Prostate gland (tissue), 2 donors: Measurements from ENCODE around the gene ICOS. TPM values are rescaled to one million over a fixed set of nuclear protein-coding genes. Genes with fewer than 3 reads are reported as not detected.

ENCODE experiments used
- DNase-seq: peaks from one replicate; pipeline ENCODE4 v3.0.0-alpha.2; 2019; ENCODE audit warnings: low spot score
- H3K27ac ChIP-seq, 2 donors: fragments of 200-600 bp; sonication (generic); 2 replicates each; pipeline ENCODE4 v1.5.1; 2017 to 2019
- H3K27me3 ChIP-seq: fragments of 200-600 bp; sonication (generic); replicated peaks from 2 replicates; pipeline ENCODE4 v1.5.1; 2019; ENCODE audit not compliant: insufficient read depth
- H3K36me3 ChIP-seq, 2 donors: fragments of 200-600 bp; sonication (generic); 1 replicate in 1 of 2; 2 replicates in 1 of 2; pipeline versions ENCODE4 v1.5.1 to v1.8.1; 2017 to 2019
- H3K4me1 ChIP-seq: fragments of 200-600 bp; sonication (generic); replicated peaks from 2 replicates; pipeline ENCODE4 v1.5.1; 2019
- H3K4me3 ChIP-seq, 2 donors: fragments of 200-600 bp; sonication (generic); 2 replicates each; pipeline ENCODE4 v1.5.1; 2017 to 2019
- H3K9me3 ChIP-seq: fragments of 200-600 bp; sonication (generic); 2 replicates; pipeline ENCODE4 v1.5.1; 2017
- POLR2A ChIP-seq: fragments of 450-650 bp; IDR thresholded peaks from one replicate; pipeline ENCODE4 v1.6.1; 2016; ENCODE audit warnings: antibody characterized with exemption, mild to moderate bottlenecking
- POLR2AphosphoS5 ChIP-seq: sonication (generic); formaldehyde crosslinking; IDR thresholded peaks from one replicate; pipeline ENCODE4 v1.6.1; 2017; ENCODE audit warnings: antibody characterized with exemption
- WGBS: methylation state at CpG from one replicate; pipeline ENCODE4 v1.1.5; 2018; 5-methylcytosine and 5-hydroxymethylcytosine counted together
- intact Hi-C: fragments of 100-400 bp; cut with DNase I; formaldehyde crosslinking; loops from one replicate; pipeline ENCODE4 v1.14.2; 2022
- total RNA-seq, 2 donors: library from RNA; depleted of rRNA; stranded (reverse); fragments of >200 nt; gene quantifications; one replicate each; pipeline ENCODE4 v1.1.0, GENCODE V29; 2016
- TF ChIP-seq, protein P1 (sequence below), 4 experiments: fragments of 200-600 bp in 2 of 4; fragments of 450-650 bp in 2 of 4; sonication (generic) in 2 of 4; IDR thresholded peaks; 1 replicate in 3 of 4; 2 replicates in 1 of 4; pipeline ENCODE4 v1.5.1; 2016 to 2019; ENCODE audit warnings: antibody characterized with exemption in 4 of 4, mild to moderate bottlenecking in 2 of 4, moderate library complexity in 2 of 4

ICOS gene
- total RNA-seq, 2 donors from 2014 or later: 0.09 TPM; not detected in 1

DNA sequence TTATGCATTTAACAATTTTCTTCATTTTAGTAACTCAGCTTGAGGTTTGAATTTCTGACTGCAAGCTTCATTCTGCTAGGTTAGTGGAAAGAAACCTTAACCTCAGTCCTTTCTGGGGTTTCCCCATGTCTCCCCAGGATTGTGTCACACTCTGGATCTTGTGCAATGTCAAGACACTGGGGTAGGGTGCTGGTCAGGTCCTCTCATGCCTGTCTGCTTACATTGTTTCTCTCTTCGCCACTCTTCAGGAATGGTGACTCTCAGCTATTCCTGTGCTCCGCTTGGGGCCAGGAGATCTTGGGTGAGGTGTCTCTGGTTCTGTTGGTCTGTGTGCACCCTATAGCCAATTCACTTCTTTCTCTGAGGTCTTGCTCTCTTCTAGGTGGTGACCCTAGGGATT lies 45.1 kb upstream of the ICOS start:
- H3K27me3 ChIP-seq: no peaks in the 10 kb centered on the region
- no peak overlapping the region for H3K27ac ChIP-seq
- no peaks in the 10 kb centered on the region for H3K4me1 ChIP-seq
- intact Hi-C loops: no loop called here
- H3K9me3 ChIP-seq: no peaks in the 10 kb centered on the region
- DNase-seq: no peak
- H3K36me3 ChIP-seq: no peaks in the 10 kb centered on the region
- TF ChIP-seq POLR2A: no peak
- TF ChIP-seq POLR2AphosphoS5: no peak
- TF ChIP-seq, protein P1, sequence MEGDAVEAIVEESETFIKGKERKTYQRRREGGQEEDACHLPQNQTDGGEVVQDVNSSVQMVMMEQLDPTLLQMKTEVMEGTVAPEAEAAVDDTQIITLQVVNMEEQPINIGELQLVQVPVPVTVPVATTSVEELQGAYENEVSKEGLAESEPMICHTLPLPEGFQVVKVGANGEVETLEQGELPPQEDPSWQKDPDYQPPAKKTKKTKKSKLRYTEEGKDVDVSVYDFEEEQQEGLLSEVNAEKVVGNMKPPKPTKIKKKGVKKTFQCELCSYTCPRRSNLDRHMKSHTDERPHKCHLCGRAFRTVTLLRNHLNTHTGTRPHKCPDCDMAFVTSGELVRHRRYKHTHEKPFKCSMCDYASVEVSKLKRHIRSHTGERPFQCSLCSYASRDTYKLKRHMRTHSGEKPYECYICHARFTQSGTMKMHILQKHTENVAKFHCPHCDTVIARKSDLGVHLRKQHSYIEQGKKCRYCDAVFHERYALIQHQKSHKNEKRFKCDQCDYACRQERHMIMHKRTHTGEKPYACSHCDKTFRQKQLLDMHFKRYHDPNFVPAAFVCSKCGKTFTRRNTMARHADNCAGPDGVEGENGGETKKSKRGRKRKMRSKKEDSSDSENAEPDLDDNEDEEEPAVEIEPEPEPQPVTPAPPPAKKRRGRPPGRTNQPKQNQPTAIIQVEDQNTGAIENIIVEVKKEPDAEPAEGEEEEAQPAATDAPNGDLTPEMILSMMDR (IDR thresholded peaks at IDR 0.05): no peak
- 91% methylated on average over 2 of the region's 2 CpGs for WGBS
- H3K4me3 ChIP-seq: no peak overlapping the region

DNA sequence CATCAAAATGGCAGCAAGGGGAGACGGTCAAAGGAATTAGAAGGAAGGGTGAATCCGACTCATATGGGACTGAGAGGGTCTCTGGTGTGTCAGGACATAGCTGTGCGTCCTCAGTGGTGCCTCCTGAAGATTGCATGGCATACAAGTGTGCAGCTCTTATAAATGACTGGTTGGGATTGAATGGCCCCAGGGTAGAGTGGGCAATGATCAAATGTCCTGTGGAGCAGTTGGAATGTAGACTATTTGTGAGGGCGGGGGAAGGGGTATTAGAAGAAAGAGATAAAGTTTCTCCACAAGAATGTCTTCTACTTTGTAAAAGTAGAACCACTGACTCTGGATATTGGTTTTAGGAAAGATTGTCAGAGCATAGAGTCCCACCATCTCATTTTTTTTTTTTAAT lies 44.4 kb upstream of the ICOS start:
- no peak for DNase-seq
- H3K27ac ChIP-seq: no peak overlapping the region
- TF ChIP-seq POLR2AphosphoS5: no peak
- TF ChIP-seq POLR2A: no peak
- TF ChIP-seq, protein P1 (IDR thresholded peaks at IDR 0.05): no peak
- 95% methylated on average over 4 of the region's 4 CpGs for WGBS
- intact Hi-C loops: no loop called here
- no peaks in the 10 kb centered on the region for H3K9me3 ChIP-seq
- no peaks in the 10 kb centered on the region for H3K4me1 ChIP-seq
- no peak overlapping the region for H3K4me3 ChIP-seq
- H3K27me3 ChIP-seq: no peaks in the 10 kb centered on the region
- H3K36me3 ChIP-seq: no peaks in the 10 kb centered on the region

DNA sequence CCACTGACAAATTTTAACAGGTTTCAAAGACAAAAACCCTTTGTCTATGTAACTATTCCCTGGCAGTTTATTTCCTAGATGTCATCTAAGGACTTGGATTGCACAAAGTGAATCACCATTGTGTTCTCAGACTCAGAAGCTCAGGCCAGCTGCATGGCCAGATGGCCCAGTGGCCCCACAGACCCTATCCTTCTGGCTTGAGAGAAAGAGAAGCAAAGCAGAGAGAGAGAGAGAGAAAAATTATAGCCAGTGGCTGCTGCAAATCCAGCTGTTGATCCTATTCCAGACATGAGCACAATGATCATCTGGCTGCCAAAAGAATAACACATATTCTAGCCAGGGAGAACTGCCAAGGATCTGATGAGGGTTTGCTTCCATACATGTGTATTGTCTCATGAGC lies 43.2 kb upstream of the ICOS start:
- Histone ChIP-seq H3K4me1 (no peaks in the 10 kb centered on the region), H3K27ac (no peak overlapping the region), H3K4me3 (no peak overlapping the region), H3K27me3 (no peaks in the 10 kb centered on the region), H3K9me3 (no peaks in the 10 kb centered on the region), H3K36me3 (no peaks in the 10 kb centered on the region)
- DNase-seq: no peak
- intact Hi-C loops: no loop called here
- TF ChIP-seq POLR2A (no peak), POLR2AphosphoS5 (no peak)
- TF ChIP-seq, protein P1 (IDR thresholded peaks at IDR 0.05): no peak

DNA sequence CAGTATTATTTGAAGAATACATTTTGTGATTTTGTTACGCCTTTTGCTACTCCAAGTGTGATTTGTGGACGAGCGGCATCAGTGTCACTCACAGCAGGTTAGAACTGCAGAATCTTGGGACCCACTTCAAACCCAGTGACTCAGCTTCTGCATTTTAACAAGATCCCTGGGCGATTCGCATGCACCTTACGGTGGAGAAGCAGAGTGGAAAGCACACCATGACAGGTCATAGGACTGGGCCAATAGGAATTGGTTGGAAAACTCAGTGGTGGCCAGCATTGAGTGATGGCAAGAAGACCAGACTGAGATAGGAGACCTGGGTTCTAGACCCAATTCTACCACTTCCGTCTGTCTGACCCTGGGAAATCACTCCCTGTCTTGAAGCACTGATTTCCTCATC lies 42.7 kb upstream of the ICOS start:
- Histone ChIP-seq H3K9me3 (no peaks in the 10 kb centered on the region), H3K36me3 (no peaks in the 10 kb centered on the region), H3K4me1 (no peaks in the 10 kb centered on the region), H3K4me3 (no peak overlapping the region), H3K27ac (no peak overlapping the region), H3K27me3 (no peaks in the 10 kb centered on the region)
- TF ChIP-seq POLR2AphosphoS5 (no peak), POLR2A (no peak)
- TF ChIP-seq, protein P1 (IDR thresholded peaks at IDR 0.05): no peak
- no peak for DNase-seq
- intact Hi-C loops: no loop called here
- WGBS: 87% methylated on average over 7 of the region's 7 CpGs

DNA sequence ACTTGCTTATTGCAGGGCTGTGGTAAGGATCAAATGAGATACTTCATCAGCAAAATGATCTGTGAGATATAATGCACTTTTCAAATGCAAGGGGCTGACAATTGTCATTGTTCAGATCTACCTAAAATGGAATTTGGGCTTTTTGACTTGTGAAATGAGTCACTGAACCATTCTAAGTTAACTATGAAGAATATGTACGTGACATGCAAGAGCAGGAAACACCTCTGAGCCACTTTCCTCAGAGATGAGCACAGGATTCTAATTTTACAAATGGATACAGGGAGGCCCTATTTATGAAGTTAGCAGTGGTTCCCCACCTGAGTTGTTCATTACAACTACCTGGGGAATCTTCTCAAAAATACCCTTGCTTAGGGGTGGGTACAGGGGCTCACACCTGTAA lies 42.3 kb upstream of the ICOS start:
- H3K27ac ChIP-seq: no peak overlapping the region
- TF ChIP-seq POLR2A: no peak
- TF ChIP-seq POLR2AphosphoS5: no peak
- TF ChIP-seq, protein P1 (IDR thresholded peaks at IDR 0.05): no peak
- WGBS: 100% methylated on average over 1 of the region's 1 CpG

More for the DNA sequence above, 42.3 kb upstream of the ICOS start:
- no peak for DNase-seq
- Histone ChIP-seq H3K9me3 (no peaks in the 10 kb centered on the region), H3K27me3 (no peaks in the 10 kb centered on the region), H3K4me1 (peaks cover under 1% of the 10 kb centered on the region), H3K36me3 (no peaks in the 10 kb centered on the region), H3K4me3 (no peak overlapping the region)
- intact Hi-C loops: no loop called here
